ENCODE results near the gene MAVS.

The MAVS gene

DNA sequence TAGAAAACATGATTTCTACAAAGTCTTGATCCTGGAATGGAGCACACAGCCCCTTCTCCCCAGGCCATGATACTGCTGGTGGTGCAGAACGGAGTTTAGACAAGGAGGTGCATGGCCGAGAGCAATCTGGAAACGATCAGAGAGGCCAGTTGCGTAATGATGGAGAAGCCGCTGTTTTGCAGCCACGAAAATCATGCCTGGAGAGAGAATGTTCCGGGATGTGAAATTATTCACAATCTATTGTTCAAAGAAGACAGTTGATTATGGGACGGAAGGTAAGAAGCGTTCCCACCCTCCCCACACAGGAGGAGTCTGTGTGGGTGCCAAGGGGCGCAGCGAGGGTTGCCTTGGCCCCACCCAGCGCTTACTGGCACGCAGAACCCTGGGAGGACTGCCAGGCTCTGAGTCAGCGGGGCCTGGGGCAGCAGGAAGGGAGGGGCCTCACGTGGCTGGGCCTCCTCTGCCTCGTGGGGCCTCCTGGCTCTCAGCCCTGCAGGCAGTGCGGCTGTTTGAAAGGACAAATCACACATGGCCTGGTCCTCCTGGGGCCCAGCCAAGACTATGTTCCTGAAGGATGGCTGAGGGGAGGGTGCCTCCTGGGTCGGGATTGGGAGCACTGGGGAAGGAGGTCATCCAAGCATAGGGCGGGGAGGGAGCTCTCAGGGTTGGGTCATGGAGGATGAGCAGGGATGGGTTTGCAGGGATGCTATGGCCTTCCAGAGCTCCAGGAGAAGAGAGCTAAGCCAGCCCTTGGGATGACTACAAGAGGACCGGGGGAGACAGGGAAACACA, 35.0 kb upstream of the MAVS start:
- Mint-ChIP-seq H3K36me3 (peaks cover 3% of the 10 kb centered on the region), H3K4me1 (peaks cover 78% of the 10 kb centered on the region), H3K27ac (peak overlapping the region; percentile 99), H3K9me3 (no peaks in the 10 kb centered on the region), H3K4me3 (peak overlapping the region; percentile 90), H3K27me3 (no peaks in the 10 kb centered on the region)

DNA sequence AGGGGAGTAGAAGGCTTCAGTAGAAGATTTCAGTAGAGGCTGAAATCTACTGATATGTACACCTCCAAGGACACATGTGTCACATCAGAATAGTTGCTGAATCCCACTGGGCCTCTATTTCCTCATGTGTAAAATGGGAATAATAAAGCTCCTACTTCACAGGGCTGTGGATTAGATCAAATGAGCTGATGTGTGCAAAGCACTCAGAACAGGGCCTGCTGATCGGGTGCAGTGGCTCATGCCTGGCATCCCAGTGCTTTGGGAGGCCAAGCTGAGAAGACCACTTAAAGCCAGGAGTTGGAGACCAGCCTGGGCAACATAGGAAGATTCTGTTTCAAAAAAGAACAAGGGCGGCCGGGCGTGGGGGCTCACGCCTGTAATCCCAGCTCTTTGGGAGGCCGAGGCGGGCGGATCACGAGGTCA, 34.4 kb upstream of the MAVS start:
- Mint-ChIP-seq H3K36me3 (no peaks in the 10 kb centered on the region), H3K27ac (peak overlapping the region; percentile 99), H3K4me1 (peaks cover 78% of the 10 kb centered on the region), H3K9me3 (no peaks in the 10 kb centered on the region), H3K4me3 (peak overlapping the region; percentile 90), H3K27me3 (no peaks in the 10 kb centered on the region)

DNA sequence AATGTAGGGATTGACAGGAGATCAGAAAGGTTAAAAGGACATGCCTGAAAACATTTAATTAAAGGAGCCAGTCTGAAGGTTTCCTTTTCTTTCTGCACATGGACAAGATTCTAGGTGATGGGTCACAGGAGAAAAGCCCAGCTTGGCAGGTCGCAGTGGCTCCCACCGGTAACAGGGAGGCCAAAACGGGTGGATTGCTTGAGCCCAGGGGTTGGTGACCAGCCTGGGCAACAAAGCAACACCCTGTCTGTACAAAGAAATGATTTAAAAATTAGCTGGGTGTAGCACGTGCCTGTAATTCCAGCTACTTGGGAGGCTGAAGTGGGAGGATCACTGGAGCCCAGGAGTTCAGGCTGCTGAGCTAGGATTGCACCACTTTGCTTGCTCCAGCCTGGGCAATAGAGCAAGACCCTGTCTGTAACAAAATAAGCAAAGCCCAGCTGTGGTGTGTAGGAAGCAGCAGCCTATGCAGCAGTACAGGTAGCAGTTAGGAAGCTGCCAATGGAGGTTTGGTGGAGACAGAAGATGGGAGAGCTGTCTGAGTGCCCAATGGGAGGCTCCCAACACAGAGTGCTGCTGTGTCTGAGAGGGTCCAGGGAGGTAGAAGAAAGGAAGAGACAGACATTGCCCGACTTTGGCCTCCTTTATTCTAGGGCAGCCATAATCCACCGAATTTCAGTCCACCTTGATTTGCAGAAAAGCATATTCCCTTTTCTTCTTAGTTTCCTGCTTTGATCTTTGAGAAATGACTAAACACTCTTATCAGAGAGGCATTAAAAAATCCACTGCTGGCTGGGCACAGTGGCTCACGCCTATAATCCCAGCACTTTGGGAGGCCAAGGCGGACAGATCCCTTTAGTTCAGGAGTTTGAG, 33.4 kb upstream of the MAVS start:
- H3K27me3 Mint-ChIP-seq, result no peaks in the 10 kb centered on the region
- H3K4me1 Mint-ChIP-seq, result peaks cover 72% of the 10 kb centered on the region
- H3K4me3 Mint-ChIP-seq, result peak overlapping the region; percentile 20
- H3K27ac Mint-ChIP-seq, result peak overlapping the region; percentile 63
- no peaks in the 10 kb centered on the region for H3K9me3 Mint-ChIP-seq
- H3K36me3 Mint-ChIP-seq, result no peaks in the 10 kb centered on the region

DNA sequence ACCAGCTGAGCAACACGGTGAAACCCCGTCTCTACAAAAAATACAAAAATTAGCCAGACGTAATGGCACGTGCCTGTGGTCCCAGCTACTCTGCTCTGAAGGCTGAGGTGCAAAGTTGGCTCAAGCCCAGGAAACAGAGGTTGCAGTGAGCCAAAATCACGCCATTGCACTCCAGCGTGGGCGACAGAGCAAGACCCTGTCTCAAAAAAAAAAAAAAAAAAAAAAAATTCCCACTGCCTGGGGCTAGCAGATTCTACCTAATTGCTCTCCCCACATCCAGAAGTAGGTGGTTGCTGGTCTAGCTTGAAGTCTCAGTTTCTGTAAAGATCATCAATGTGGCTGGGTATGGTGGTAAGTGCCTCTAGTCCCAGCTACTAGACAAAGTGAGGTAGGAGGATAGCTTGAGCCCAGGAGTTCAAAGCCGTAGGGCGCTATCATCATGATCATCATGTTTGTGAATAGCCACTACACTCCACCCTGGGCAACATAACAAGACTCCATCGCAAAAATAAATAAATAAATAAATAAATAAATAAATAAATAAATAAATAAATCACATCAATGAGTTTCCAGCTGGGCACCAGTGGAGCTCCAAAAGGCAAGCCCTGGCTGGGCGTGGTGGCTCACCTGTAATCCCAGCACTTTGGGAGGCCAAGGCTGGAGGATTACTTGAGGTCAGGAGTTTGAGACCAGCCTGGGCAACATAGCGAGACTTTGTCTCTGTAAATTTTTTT, 32.6 kb upstream of the MAVS start:
- Mint-ChIP-seq H3K27ac (peak overlapping the region; percentile 81), H3K4me1 (peaks cover 70% of the 10 kb centered on the region), H3K27me3 (no peaks in the 10 kb centered on the region), H3K9me3 (no peaks in the 10 kb centered on the region), H3K36me3 (no peaks in the 10 kb centered on the region), H3K4me3 (peak overlapping the region; percentile 20)

DNA sequence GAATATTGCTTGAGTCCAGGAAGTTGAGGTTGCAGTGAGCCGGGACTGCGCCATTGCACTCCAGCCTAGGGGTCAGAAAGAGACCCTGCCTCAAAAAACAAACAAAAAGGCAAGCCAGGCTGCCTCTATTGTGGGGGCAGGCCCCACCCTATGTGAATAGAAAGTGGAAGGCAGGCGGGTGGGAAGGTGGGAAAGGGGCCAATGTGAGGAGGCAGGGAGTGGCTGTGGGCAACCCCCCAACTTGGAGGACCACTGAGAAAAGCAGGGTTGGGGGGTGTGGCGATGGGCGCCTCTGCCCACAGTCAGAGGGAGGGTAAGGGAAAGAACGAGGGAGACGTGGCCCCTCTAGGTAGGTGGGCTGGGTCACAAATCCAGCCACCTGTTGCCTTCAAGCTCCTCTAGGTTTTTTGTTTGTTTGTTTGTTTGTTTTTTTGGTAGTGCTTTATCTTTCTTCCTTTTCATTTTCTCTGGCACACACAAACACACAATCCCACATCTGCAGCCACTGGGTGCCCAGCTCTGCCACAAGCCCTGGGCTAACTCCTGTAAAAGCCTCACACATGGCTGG, 31.6 kb upstream of the MAVS start:
- Mint-ChIP-seq H3K4me3 (no peak overlapping the region), H3K9me3 (no peaks in the 10 kb centered on the region), H3K4me1 (peaks cover 78% of the 10 kb centered on the region), H3K36me3 (no peaks in the 10 kb centered on the region), H3K27ac (peak overlapping the region; percentile 61), H3K27me3 (no peaks in the 10 kb centered on the region)

DNA sequence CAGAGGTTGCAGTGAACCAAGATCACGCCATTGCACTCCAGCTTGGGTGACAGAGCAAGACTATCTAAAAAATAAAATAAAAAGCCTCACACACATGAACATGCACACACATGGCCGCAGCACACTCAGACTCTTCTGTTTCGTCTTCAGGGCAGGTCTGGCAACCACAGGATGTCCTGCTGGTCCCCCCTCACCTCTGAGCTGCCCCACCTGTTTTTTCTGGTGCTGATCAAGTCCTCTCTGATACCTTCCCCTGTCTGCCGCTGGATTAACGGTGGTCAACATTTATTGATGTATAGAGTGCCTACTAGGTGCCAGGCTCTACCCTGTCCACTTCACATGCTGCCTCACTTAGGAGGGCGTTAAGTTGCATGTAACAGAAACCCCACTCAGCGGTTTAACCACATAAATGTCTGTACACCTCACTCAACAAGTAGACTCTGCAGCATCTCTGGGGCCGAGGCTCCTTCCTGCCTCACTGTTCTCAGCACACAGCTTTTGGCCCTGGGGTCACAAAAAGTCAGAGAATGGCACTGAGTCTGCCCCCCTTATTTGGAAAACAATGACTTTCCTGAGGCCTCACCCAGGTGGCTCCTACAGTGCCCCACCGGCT, 30.8 kb upstream of the MAVS start:
- H3K4me3 Mint-ChIP-seq, result peak overlapping the region; percentile 56
- peaks cover 73% of the 10 kb centered on the region for H3K4me1 Mint-ChIP-seq
- H3K36me3 Mint-ChIP-seq, result no peaks in the 10 kb centered on the region
- H3K27ac Mint-ChIP-seq, result peak overlapping the region; percentile 88
- H3K27me3 Mint-ChIP-seq, result no peaks in the 10 kb centered on the region
- H3K9me3 Mint-ChIP-seq, result no peaks in the 10 kb centered on the region

DNA sequence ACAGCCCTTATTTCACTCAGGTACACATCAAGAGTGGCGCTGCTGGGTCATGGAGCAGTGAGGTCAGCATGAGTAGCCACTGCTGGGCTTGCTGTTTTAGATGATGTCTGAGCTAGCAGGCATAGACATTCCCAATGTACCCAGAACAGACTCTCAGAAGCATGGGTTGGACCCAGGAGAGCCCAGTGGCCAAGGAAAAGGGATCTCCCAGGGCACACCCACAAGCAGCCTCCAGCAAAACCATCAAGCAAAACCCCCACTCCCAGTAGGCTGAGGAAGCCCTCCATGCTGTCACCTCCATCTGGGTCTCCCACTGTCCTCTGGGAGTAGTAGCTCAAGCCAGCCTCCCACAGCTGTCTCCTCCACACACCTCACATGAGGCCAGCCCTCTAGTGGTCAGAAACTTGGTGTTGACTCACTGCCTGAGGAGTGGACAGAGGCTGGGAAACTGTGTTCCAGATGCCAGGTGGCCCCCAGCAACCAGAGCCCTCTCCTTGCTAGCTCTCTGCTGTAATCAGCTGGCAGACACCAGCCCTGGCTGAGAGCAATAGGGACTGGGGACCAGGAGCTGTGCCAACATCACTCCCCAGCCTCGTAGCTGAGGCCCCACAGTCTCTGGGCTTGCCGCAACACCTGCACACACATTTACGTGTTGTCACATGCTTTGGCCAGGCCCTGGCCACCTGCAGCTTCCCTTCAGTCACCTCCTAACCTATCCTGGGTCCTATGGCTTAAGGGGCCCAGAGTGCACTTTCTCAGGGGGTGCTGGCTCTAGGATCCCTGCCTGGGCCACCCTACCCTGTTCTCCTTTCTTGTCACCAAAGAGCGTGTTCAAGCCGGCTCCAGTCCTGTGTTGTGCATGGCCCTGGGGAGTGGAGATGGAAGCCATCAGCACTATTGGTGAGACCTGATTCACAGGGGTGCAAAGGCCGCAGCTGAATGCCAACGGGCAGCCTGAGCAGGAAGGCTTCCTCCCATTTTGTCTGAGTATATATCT, 28.2 kb upstream of the MAVS start:
- Mint-ChIP-seq H3K4me1 (peaks cover 59% of the 10 kb centered on the region), H3K9me3 (no peaks in the 10 kb centered on the region), H3K4me3 (no peak overlapping the region), H3K27me3 (no peaks in the 10 kb centered on the region), H3K36me3 (no peaks in the 10 kb centered on the region), H3K27ac (no peak overlapping the region)

DNA sequence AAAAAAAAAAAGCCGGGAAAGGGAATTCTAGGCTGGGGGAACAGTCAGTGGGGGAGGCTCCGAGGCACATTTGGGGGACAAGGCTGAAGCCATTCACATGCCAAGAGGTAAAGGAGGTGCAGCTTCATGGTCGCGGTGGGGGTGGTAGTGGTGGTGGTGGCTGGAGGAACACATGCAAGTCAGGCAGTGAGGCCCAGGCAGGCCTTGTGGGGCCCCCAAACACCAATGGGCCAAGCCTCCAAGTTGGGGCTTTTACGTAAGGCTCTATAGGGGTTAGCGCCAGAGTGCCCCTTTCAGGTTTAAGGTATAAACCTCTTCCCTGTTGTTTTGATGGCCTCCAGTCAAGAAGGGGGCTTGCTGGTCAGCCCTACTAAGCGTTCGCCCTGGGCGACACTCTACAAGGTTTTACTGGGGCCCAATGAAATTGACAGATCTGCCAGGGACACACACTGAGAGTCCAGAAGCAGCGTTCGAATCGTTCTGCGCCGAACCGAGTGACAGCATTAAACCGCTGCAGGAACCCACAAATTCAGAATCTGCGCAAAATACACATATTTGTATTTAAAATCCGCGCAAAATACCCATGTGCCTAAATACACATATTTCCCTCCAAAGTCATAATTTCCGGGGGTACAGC, 27.1 kb upstream of the MAVS start:
- Mint-ChIP-seq H3K27ac (peak overlapping the region; percentile 76), H3K27me3 (no peaks in the 10 kb centered on the region), H3K36me3 (no peaks in the 10 kb centered on the region), H3K9me3 (no peaks in the 10 kb centered on the region), H3K4me3 (peak overlapping the region; percentile 92), H3K4me1 (peaks cover 52% of the 10 kb centered on the region)

DNA sequence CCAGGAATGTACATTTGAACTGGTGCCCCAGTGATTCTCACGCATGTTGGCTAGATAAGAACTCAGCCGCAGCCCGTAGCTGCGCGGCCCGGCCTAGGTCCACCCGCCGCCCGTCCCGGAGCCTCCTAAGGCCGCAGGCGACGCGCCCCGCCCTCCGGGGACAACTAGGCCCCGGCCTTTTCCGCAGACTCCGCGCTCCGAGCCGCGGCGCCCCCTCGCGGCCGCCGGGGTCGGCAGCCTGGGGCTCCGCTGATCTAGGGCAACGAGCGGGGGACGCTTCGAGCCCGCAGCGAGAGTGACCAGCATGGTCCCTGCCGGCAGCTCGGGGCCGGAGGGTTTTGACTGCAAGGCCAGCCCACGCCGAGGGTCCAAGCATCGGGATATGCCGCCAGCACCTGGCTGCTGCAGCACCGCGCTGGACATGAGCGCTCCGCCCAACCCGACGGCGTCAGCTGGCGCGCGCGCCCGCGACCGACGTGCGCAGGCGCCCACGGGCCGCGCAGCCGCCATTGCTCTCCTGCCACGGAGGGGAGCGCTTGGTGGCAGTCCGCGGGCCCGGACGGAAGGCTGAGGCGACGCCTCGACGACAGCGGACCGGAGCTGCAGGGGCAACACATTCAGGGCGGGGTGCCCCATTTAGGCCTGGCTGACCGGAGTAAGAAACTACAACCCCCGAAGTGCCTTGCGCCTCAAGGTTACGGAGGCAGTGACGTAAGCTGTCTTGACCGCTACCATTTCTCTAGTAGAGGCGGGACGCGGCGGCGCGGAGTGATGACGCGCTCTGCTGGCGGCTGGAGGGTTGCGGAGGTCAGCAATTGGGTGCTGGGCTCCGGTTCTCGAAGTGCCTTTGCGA, 26.4 kb upstream of the MAVS start, which contains the start of gene AP5S1:
Gene AP5S1, plus strand, starts transcription at position 500 of the 853 bp plus-strand sequence. CDS start 1,571 bp downstream, outside the sequence.
- Mint-ChIP-seq H3K27ac (peak within 1 kb of the TSS; percentile 97), H3K36me3 (no peaks in the 10 kb centered on the region), H3K9me3 (no peaks in the 10 kb centered on the region), H3K4me3 (peak within 1 kb of the TSS; percentile 92), H3K4me1 (peaks cover 48% of the 10 kb centered on the region), H3K27me3 (no peaks in the 10 kb centered on the region)

DNA sequence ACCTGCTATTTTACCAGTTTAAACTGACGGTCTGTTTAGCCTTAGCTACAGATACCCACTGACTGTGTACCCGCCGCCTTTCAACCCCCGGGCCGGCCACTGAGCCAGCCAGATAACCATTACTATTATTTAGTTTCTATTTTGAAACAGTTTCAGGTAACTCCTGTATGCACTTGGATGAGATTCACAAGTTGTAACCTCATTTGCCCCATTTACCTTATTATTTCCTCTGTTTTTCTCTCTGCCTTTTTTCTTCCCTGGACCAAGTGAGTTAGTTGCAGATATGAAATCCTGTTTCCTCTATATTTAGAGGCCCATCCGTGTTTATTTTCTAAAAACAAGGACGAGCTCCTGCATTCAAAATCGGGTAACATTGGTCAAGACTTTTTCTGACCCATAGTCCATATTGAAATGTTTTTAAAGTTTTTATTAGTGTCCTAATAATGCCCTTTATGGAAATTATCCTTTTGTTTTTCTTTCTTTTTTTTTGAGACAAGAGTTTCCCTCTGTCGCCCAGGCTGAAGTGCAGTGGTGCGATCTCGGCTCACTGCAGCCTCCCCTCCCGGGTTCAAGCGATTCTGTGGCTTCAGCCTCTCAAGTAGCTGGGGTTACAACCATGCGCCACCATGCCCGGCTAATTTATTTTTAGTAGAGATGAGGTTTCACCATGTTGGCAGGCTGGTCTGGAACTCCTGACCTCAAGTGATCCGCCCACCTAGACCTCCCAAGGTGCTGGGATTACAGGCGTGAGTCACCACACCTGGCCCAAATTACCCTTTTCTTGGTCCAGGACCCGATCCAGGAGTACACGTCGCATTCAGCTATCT, 25.5 kb upstream of the MAVS start:
- Mint-ChIP-seq H3K27ac (peak overlapping the region; percentile 97), H3K9me3 (no peaks in the 10 kb centered on the region), H3K4me3 (peak overlapping the region; percentile 92), H3K36me3 (no peaks in the 10 kb centered on the region), H3K4me1 (peaks cover 39% of the 10 kb centered on the region), H3K27me3 (no peaks in the 10 kb centered on the region)

DNA sequence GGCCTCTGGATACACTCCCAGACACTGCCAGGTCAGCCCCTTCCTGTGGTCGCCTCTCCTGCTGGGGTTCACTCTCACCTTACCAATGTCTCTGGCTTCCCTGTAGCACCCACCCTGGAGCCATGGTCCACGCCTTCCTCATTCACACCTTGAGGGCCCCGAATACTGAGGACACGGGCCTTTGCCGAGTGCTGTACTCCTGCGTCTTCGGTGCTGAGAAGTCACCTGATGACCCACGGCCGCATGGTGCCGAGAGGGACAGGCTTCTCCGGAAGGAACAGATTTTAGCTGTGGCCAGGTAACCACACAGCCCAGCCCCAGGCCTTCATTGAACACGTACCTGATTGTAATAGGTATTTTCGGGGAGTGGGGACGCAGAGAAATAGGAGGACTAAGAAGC, 24.6 kb upstream of the MAVS start:
- Mint-ChIP-seq H3K9me3 (no peaks in the 10 kb centered on the region), H3K36me3 (no peaks in the 10 kb centered on the region), H3K27ac (peak overlapping the region; percentile 74), H3K4me1 (peaks cover 31% of the 10 kb centered on the region), H3K4me3 (peak overlapping the region; percentile 92), H3K27me3 (no peaks in the 10 kb centered on the region)

DNA sequence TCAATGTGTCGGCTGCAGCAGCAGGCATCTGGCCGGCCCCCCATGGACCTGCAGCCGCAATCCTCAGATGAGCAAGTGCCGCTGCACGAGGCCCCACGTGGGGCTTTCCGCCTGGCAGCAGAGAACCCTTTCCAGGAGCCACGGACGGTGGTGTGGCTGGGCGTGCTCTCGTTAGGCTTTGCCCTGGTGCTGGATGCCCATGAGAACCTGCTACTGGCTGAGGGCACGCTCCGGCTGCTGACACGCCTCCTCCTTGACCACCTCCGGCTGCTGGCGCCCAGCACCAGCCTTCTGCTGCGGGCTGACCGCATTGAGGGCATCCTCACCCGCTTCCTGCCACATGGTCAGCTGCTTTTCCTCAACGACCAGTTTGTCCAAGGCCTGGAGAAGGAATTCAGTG, 22.8 kb upstream of the MAVS start:
- no peaks in the 10 kb centered on the region for H3K27me3 Mint-ChIP-seq
- no peak overlapping the region for H3K27ac Mint-ChIP-seq
- no peaks in the 10 kb centered on the region for H3K36me3 Mint-ChIP-seq
- no peak overlapping the region for H3K4me3 Mint-ChIP-seq
- H3K9me3 Mint-ChIP-seq, result no peaks in the 10 kb centered on the region
- H3K4me1 Mint-ChIP-seq, result peaks cover 24% of the 10 kb centered on the region

Data from activated naive CD4-positive, alpha-beta T cell treated with anti-CD3 and anti-CD28 coated beads, Interleukin-2, amount 50 U/mL, for 24 hours (primary cell).